IMR-90 (cell line): Measurements from ENCODE around the gene CA11. TPM values are rescaled to one million over a fixed set of nuclear protein-coding genes. Genes with fewer than 3 reads are reported as not detected.

Experiments used
- ATAC-seq: fragments of 200-7000 bp; cut with Tn5 transposase; 2 replicates; pipeline ENCODE4 v1.9.1; 2020; ENCODE audit warnings: low read depth, mild to moderate bottlenecking, moderate library complexity
- BruUV-seq: library from RNA; stranded (reverse); fragments of 400-500 nt; replicated peaks from 2 replicates; lab custom pipeline; 2021; lab: Mats Ljungman, UMichigan
- CTCF ChIA-PET: fragments of 300-600 bp; formaldehyde crosslinking; extraction: SDS; loops from one replicate; lab custom pipeline; 2021; ENCODE audit warnings: antibody characterized with exemption; lab: Yijun Ruan, JAX
- POLR2A ChIA-PET: fragments of 300-600 bp; sonication (Branson Sonifier 250); formaldehyde crosslinking; loops from one replicate; lab custom pipeline; 2022; ENCODE audit warnings: antibody characterized with exemption; ENCODE audit not compliant: unreplicated experiment; lab: Charles Lee
- DNase-seq: peaks from one replicate; pipeline ENCODE4 v3.0.0; 2013
- H2AFZ ChIP-seq: replicated peaks from 2 replicates; pipeline ENCODE3; 2013; ENCODE audit warnings: low read length, mild to moderate bottlenecking; ENCODE audit not compliant: poor library complexity
- H2AK5ac ChIP-seq: 2 replicates; pipeline ENCODE4 v1.6.1; 2013; ENCODE audit warnings: low read depth, low read length, inconsistent platforms
- H2AK9ac ChIP-seq: replicated peaks from 2 replicates; pipeline ENCODE3; 2013; ENCODE audit warnings: mild to moderate bottlenecking, low read depth, low read length, moderate library complexity; ENCODE audit not compliant: poor library complexity
- H2BK120ac ChIP-seq: 2 replicates; pipeline ENCODE4 v1.6.1; 2013; ENCODE audit warnings: low read depth, low read length, inconsistent platforms
- H2BK15ac ChIP-seq: 3 replicates; pipeline ENCODE4 v1.6.1; 2013; ENCODE audit warnings: low read depth, low read length, inconsistent platforms
- H2BK20ac ChIP-seq: 2 replicates; pipeline ENCODE4 v1.6.1; 2013; ENCODE audit warnings: low read depth, mild to moderate bottlenecking, inconsistent platforms, low read length, moderate library complexity
- H2BK5ac ChIP-seq: 2 replicates; pipeline ENCODE4 v1.6.1; 2013; ENCODE audit warnings: mild to moderate bottlenecking, low read depth, low read length, inconsistent platforms; ENCODE audit not compliant: poor library complexity, severe bottlenecking
- H3K14ac ChIP-seq: replicated peaks from 2 replicates; pipeline ENCODE4 v1.6.1; 2013; ENCODE audit warnings: low read depth, low read length, inconsistent platforms
- H3K18ac ChIP-seq: 2 replicates; pipeline ENCODE4 v1.6.1; 2013; ENCODE audit warnings: low read depth, low read length, control low read depth
- H3K23ac ChIP-seq: 2 replicates; pipeline ENCODE4 v1.6.1; 2013; ENCODE audit warnings: low read depth, low read length, inconsistent platforms
- H3K27ac ChIP-seq: 2 replicates; pipeline ENCODE4 v1.5.1; 2013; ENCODE audit warnings: mild to moderate bottlenecking, control low read depth, low read length; ENCODE audit not compliant: insufficient read depth
- H3K27me3 ChIP-seq: 2 replicates; pipeline ENCODE4 v1.6.1; 2013; ENCODE audit warnings: low read length; ENCODE audit not compliant: control insufficient read depth, insufficient read depth
- H3K36me3 ChIP-seq: 2 replicates; pipeline ENCODE4 v1.6.1; 2013; ENCODE audit warnings: low read length, mixed read lengths; ENCODE audit not compliant: control insufficient read depth, insufficient read depth
- H3K4ac ChIP-seq: 2 replicates; pipeline ENCODE4 v1.6.1; 2013; ENCODE audit warnings: low read depth, low read length, inconsistent platforms
- H3K4me1 ChIP-seq: 2 replicates; pipeline ENCODE4 v1.6.1; 2013; ENCODE audit warnings: low read length, mixed read lengths; ENCODE audit not compliant: control insufficient read depth, insufficient read depth
- H3K4me2 ChIP-seq: 2 replicates; pipeline ENCODE4 v1.6.1; 2013; ENCODE audit warnings: low read depth, mild to moderate bottlenecking, control low read depth, low read length, moderate library complexity
- H3K4me3 ChIP-seq: 2 replicates; pipeline ENCODE4 v1.5.1; 2013; ENCODE audit warnings: low read depth, mild to moderate bottlenecking, control low read depth, low read length, moderate library complexity; ENCODE audit not compliant: insufficient read depth
- H3K56ac ChIP-seq: 2 replicates; pipeline ENCODE4 v1.6.1; 2013; ENCODE audit warnings: low read length, inconsistent platforms; ENCODE audit not compliant: insufficient read depth; ENCODE audit errors: extremely low read depth
- H3K79me1 ChIP-seq, 2 experiments: 2 replicates each; pipeline ENCODE4 v1.6.1; 2013; ENCODE audit warnings: low read length in 2 of 2, inconsistent platforms in 1 of 2, low read depth in 1 of 2
- H3K9ac ChIP-seq: 2 replicates; pipeline ENCODE4 v1.6.1; 2013; ENCODE audit warnings: low read depth, low read length, control low read depth
- H3K9me1 ChIP-seq: 2 replicates; pipeline ENCODE4 v1.6.1; 2013; ENCODE audit warnings: low read length, inconsistent platforms; ENCODE audit not compliant: insufficient read depth
- H3K9me3 ChIP-seq: 2 replicates; pipeline ENCODE4 v1.6.1; 2013; ENCODE audit warnings: low read length; ENCODE audit not compliant: control insufficient read depth, insufficient read depth
- H4K20me1 ChIP-seq: 2 replicates; pipeline ENCODE4 v1.6.1; 2013; ENCODE audit warnings: low read length, inconsistent platforms; ENCODE audit not compliant: insufficient read depth
- H4K5ac ChIP-seq: 2 replicates; pipeline ENCODE4 v1.6.1; 2013; ENCODE audit warnings: mild to moderate bottlenecking, low read depth, low read length, control low read depth
- H4K8ac ChIP-seq, 2 experiments: 2 replicates each; pipeline ENCODE4 v1.6.1; 2013; ENCODE audit warnings: low read depth in 2 of 2, low read length in 2 of 2, control low read depth in 1 of 2, inconsistent platforms in 1 of 2
- H4K91ac ChIP-seq: 2 replicates; pipeline ENCODE4 v1.6.1; 2013; ENCODE audit warnings: low read depth, low read length, inconsistent platforms; ENCODE audit not compliant: insufficient read depth
- CTCF ChIP-seq: conservative IDR thresholded peaks from 2 replicates; pipeline ENCODE4 v1.5.1; 2012; ENCODE audit warnings: mild to moderate bottlenecking, low read depth, low read length, improper control_type of control experiment
- USF2 ChIP-seq: fragments of 150-350 bp; IDR thresholded peaks from 2 replicates; pipeline ENCODE4 v1.6.1; 2017; ENCODE audit warnings: mild to moderate bottlenecking, antibody characterized with exemption, low read length, low read depth
- WGBS, 2 experiments: methylation state at CpG; one replicate each; pipeline versions ENCODE4 v1.1.5 to v1.1.7; 2013; ENCODE audit warnings: missing lambda C conversion rate in 2 of 2; ENCODE audit not compliant: insufficient read length in 1 of 2; ENCODE audit errors: extremely low coverage in 2 of 2; 5-methylcytosine and 5-hydroxymethylcytosine counted together
- dilution Hi-C: fragments of 300-500 bp; cut with HindIII; formaldehyde crosslinking; loops from one replicate; pipeline ENCODE4 v1.14.3; 2018; ENCODE audit warnings: low sequenced_read_pairs; ENCODE audit not compliant: unreplicated experiment
- in situ Hi-C: fragments of 300-500 bp; cut with MboI; formaldehyde crosslinking; loops from 3 replicates; pipeline ENCODE4 v1.14.3; 2019; ENCODE audit warnings: low sequenced_read_pairs, inconsistent platforms, mixed read lengths
- intact Hi-C: fragments of 100-400 bp; cut with micrococcal nuclease; formaldehyde crosslinking; loops from 2 replicates; pipeline ENCODE4 v1.10.0; 2022
- polyA plus RNA-seq, 3 experiments: library from polyadenylated mRNA; depleted of rRNA; stranded (reverse); fragments of >200 nt; gene quantifications; 2 replicates each; pipeline ENCODE4 v1.2.3, GENCODE V29; 2012; ENCODE audit warnings: low replicate concordance in 1 of 3
- total RNA-seq: library from RNA; depleted of rRNA; stranded (reverse); fragments of >200 nt; gene quantifications from 2 replicates; pipeline ENCODE4 v1.2.3, GENCODE V29; 2012

Gene CA11
- total and polyA plus RNA-seq, 2 of the 4 experiments (the other 2 are of a cell fraction): 1.3 to 2.9 TPM

- TF ChIP-seq CTCF: no peak
Observed at GRCh38 chr19:48644355-48644754, 1.6 kb downstream of the CA11 start (continued).

GRCh38 chr19:48642862-48643261 is 3.1 kb downstream of the CA11 start:
- Histone ChIP-seq H4K91ac (no peak overlapping the region), H2AFZ (no peak overlapping the region), H3K4ac (no peak overlapping the region), H3K79me1 (peaks cover 0 to 4% of the 10 kb centered on the region in 2 experiments; a peak in 2 of 4 replicates), H3K18ac (no peak overlapping the region), H3K27ac (no peak overlapping the region), H4K20me1 (no peaks in the 10 kb centered on the region), H2BK5ac (no peak overlapping the region), H2AK9ac (no peak overlapping the region), H2BK15ac (no peak overlapping the region), H3K9me1 (peaks cover 5% of the 10 kb centered on the region), H3K4me1 (peaks cover 8% of the 10 kb centered on the region), H4K5ac (no peak overlapping the region), H3K9me3 (no peaks in the 10 kb centered on the region), H3K14ac (no peak overlapping the region), H3K36me3 (no peaks in the 10 kb centered on the region), H3K23ac (no peak overlapping the region), H3K56ac (no peak overlapping the region), H3K9ac (no peak overlapping the region), H2AK5ac (no peak overlapping the region), H4K8ac (no peak overlapping the region), H3K4me2 (no peak overlapping the region), H2BK120ac (no peak overlapping the region), H3K4me3 (no peak overlapping the region), H2BK20ac (no peak overlapping the region), H3K27me3 (no peaks in the 10 kb centered on the region)
- ChIA-PET CTCF (no interaction called here), POLR2A (no interaction called here)
- ATAC-seq (no peak), DNase-seq (no peak)
- intact Hi-C loops: loop anchor here (10.0 kb wide), 1 partner anchor 322 kb away; the partner anchor contains the start of gene FTL
- 93% methylated on average over 3 of the region's 5 CpGs; no CpG with 5 or more reads in 1 of the 2 experiments for WGBS, 2 experiments
- TF ChIP-seq USF2: no peak
- BruUV-seq: no TSS peak
- in situ Hi-C loops: loop anchor here (10.0 kb wide), 2 partner anchors 192 to 322 kb away; partner anchors contain the start of genes FTL and HSD17B14
- dilution Hi-C loops: no loop called here
